Inferior parietal cortex (tissue), 1 donor: ENCODE measurements around the gene NRGN.

Source experiments
- DNase-seq: peaks from one replicate; pipeline ENCODE4 v3.0.0-alpha.2; 2016; ENCODE audit errors: extremely low spot score

Gene NRGN

GRCh38 chr11:124791626-124792341, 52.0 kb downstream of the NRGN start:
- no peak for DNase-seq

DNA sequence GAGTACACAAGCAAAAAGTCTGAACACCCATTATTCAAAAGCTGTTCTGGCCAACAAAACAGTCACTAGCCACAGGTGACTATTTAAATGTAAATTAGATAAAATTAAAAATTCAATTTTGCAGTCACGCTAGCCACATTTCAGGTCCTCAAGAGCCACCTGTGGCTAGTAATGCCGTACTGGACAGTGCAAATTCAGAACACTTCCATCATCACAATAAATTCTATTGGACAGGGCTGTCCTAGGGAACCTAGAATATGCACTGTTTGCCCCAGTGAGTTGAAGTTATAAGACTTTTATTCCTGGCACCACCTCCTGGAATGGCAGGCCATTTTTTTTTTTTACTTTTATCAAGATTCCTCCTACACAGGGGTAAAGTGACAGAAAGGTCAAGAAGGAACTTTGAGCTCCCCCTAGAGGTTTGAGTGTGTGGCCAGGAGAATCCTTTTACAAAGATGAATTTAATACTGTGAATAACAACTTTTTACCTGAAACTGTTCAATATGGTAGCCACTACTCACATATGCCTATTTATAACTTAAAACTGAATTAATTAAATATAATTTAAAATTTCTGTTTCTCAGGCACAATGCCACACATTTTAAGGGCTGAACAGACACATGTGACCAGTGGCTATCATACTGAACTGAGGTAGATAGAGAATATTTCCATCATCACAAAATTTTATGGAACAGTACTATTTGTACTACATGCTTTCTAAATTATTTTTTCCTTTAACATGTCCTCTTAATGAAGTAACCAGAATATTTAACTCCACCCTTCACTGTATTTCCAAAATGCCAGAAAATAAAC, 53.9 kb downstream of the NRGN start:
- DNase-seq, result peak; percentile 58

GRCh38 chr11:124796312-124796711, 56.6 kb downstream of the NRGN start:
- DNase-seq, result no peak
